Measurements from ENCODE around the gene KAT5.

GRCh38 chr11:65744699-65745042 lies 32.6 kb downstream of the KAT5 start:
- TF ChIP-seq CTCF (IDR thresholded peaks at IDR 0.05; ENCODE audit: insufficient read depth, low read length, poor library complexity, severe bottlenecking): no peak
- no peak for TF ChIP-seq EZH2phosphoT487 (conservative IDR thresholded peaks at IDR 0.05; ENCODE audit: low read length)

Data from SU-DHL-6 (cell line).